Measurements from ENCODE around the gene CD8B.
"Not testable (repeated sequence)": the region's sequence is repeated elsewhere in the genome, so short reads cannot be mapped to it uniquely, and the experiment has no call there.

CD8B gene

GRCh38 chr2:86861628-86862379 is at the start of gene CD8B:
CD8B (minus strand) TSS chr2:86861886; CDS start chr2:86861865, 21 bp downstream.
- DNase-seq (ENCODE audit: low spot score), result not testable (repeated sequence)

GRCh38 chr2:86905868-86906267 is 44.2 kb upstream of the CD8B start:
- not testable (repeated sequence) for DNase-seq (ENCODE audit: low spot score)

- not testable (repeated sequence) for DNase-seq (ENCODE audit: low spot score)
These were observed 39.0 kb upstream of the CD8B start for GRCh38 chr2:86900687-86901086.

- DNase-seq (ENCODE audit: low spot score), result not testable (repeated sequence)
These were observed 24.3 kb upstream of the CD8B start for GRCh38 chr2:86886026-86886425.

- DNase-seq (ENCODE audit: low spot score), result not testable (repeated sequence)
These were observed 21.2 kb upstream of the CD8B start for GRCh38 chr2:86882865-86883264.

- DNase-seq (ENCODE audit: low spot score), result not testable (repeated sequence)
These were observed 20.5 kb upstream of the CD8B start for GRCh38 chr2:86882118-86882665.

GRCh38 chr2:86878986-86879385 is 17.3 kb upstream of the CD8B start:
- not testable (repeated sequence) for DNase-seq (ENCODE audit: low spot score)

GRCh38 chr2:86870941-86871340 is 9.3 kb upstream of the CD8B start:
- not testable (repeated sequence) for DNase-seq (ENCODE audit: low spot score)

- not testable (repeated sequence) for DNase-seq (ENCODE audit: low spot score)
These were observed 7.3 kb upstream of the CD8B start for GRCh38 chr2:86868895-86869468.

- DNase-seq (ENCODE audit: low spot score), result not testable (repeated sequence)
These were observed 656 bp upstream of the CD8B start for GRCh38 chr2:86862380-86862703.

GRCh38 chr2:86861175-86861574 is 511 bp downstream of the CD8B start:
- not testable (repeated sequence) for DNase-seq (ENCODE audit: low spot score)

GRCh38 chr2:86860573-86860972 is 1.1 kb downstream of the CD8B start:
- DNase-seq (ENCODE audit: low spot score), result not testable (repeated sequence)

GRCh38 chr2:86857688-86858087 is 4.0 kb downstream of the CD8B start:
- DNase-seq (ENCODE audit: low spot score), result not testable (repeated sequence)

GRCh38 chr2:86856498-86856897 is 5.2 kb downstream of the CD8B start:
- DNase-seq (ENCODE audit: low spot score), result not testable (repeated sequence)

GRCh38 chr2:86855981-86856380 is 5.7 kb downstream of the CD8B start:
- DNase-seq (ENCODE audit: low spot score), result peak; percentile 46

GRCh38 chr2:86851581-86851980 is 10.1 kb downstream of the CD8B start:
- DNase-seq (ENCODE audit: low spot score), result not testable (repeated sequence)

GRCh38 chr2:86842607-86843234 is 19.0 kb downstream of the CD8B start:
- DNase-seq (ENCODE audit: low spot score), result not testable (repeated sequence)

GRCh38 chr2:86841330-86841729 is 20.4 kb downstream of the CD8B start:
- DNase-seq (ENCODE audit: low spot score), result not testable (repeated sequence)

GRCh38 chr2:86839871-86840548 is 21.7 kb downstream of the CD8B start:
- DNase-seq (ENCODE audit: low spot score), result not testable (repeated sequence)

- not testable (repeated sequence) for DNase-seq (ENCODE audit: low spot score)
These were observed 22.2 kb downstream of the CD8B start for GRCh38 chr2:86839455-86839854.

- not testable (repeated sequence) for DNase-seq (ENCODE audit: low spot score)
These were observed 24.0 kb downstream of the CD8B start for GRCh38 chr2:86837714-86838113.
